Activated T-helper 1 cell treated with Interleukin-2 at 50 U/mL for 16 hours (primary cell): ENCODE measurements around the gene XRN1.
"Not testable (repeated sequence)": the region's sequence is repeated elsewhere in the genome, so short reads cannot be mapped to it uniquely, and the experiment has no call there.

Experiments used
- DNase-seq: peaks from one replicate; pipeline ENCODE4 v3.0.0-alpha.2; 2020; ENCODE audit warnings: low read depth

The XRN1 gene

DNA sequence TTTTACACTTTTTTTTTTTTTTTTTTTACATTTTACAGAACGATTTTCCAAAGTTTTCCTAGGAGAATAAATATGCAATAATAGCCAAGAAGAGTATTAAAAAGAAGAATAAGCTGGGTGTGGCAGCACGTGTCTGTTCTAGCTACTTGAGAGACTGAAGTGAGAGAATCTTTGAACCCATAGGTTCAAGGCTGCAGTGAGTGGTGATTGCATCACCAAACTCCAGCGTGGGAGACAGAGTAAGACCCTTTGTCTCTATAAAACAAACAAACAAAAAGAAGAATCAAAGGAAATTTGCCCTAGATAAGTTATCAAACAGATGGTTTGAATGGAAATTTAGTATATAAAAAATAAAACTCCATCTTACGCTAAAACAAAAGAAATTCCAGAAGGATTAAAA is 13.3 kb downstream of the XRN1 start:
- no peak for DNase-seq

DNA sequence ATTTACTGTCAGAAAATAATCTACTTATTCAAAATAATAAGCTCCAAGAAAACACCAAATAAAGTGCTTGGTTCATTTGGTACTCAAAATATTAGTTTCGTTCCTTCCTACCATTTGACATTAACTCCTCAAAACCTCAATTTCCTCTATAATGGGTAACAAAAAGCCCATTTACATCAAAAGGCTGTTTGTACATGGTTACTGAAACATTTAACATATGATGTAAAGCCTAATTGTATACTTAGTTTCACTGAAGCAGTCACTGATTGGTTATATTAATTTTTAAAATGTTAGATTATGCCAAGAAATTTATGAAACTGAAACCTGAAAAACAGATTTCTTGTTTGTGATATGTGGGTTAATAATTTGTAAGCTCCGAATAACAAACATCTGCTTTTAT is 14.7 kb downstream of the XRN1 start:
- DNase-seq, result no peak

DNA sequence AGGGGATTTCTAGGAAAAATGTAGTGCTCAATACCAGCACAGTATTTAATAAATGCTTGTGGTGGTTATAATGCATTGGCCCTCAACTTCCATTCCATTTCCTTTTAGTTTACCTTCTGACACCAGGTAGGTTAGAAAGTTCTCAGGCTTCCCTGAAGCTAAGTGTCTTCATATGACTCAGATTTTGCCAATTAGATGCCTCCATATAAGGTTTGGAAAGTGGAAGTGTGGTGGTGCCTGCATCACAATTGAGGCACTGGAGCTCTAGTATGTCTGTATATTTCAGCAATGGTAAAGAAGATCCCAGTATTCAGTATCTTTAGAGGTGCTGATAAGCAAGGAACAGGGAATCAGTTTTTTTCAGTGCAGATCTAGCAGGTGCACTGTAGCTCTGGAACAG is 18.3 kb downstream of the XRN1 start:
- DNase-seq, result no peak

DNA sequence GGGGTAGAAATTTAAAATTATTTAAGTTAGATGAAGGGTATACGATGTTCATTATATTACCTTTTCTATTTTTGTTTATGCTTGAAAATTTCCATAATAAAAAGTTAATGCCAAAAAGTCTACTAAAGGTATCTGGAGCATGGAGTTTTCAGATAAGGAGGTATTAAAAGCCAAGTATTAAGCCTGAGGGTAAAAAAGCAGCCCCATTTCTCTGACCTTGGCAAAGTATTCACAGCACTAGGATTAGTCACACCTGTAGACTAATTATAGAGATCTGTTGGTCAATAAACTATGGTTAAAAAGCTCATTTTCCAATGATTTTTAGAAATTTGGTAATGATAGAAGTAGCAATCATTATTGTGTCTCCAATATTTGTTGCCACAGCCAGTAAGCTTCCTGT is 23.1 kb downstream of the XRN1 start:
- no peak for DNase-seq

- DNase-seq, result no peak
Observed at GRCh38 chr3:142418926-142419592, 28.8 kb downstream of the XRN1 start.

DNA sequence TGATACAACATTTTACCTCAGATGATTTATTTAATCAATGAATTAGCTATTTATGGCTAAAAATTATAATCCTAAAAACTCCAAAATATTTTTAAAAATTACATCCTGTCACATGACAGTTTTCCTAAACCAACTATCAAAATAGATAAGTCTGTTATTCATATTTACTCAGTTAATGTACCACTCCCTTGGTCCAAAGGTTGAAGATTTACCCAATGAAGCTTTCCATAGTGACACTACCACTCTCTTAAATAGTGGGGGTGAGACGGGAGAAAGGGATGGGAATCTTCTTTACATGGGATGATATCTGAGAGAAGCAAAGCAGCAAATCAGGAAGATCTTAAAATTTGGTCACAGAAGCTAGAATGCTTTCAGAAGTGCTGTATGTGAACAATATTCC is 30.5 kb downstream of the XRN1 start:
- no peak for DNase-seq

GRCh38 chr3:142400537-142400936 is 47.3 kb downstream of the XRN1 start:
- not testable (repeated sequence) for DNase-seq

- no peak for DNase-seq
Observed at GRCh38 chr3:142394921-142395622, 52.8 kb downstream of the XRN1 start.

DNA sequence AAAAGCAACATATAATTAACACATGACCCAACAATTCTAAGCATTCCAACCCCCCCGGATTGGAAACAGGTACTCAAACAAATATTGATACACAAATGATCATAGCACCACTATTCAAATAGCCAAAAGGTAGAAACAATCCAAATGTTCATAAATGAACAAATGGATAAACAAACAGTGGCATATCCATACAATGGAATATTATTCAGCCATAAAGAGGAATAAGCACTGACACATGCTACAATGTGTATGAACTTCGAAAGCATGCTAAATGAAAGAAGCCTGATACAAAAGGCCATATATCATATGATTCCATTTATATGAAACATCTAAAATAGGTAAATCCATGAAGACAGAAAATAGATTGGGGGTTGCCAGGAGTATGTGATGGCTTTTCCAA is 62.8 kb downstream of the XRN1 start:
- no peak for DNase-seq

GRCh38 chr3:142374687-142375086 is 73.2 kb downstream of the XRN1 start:
- no peak for DNase-seq

- not testable (repeated sequence) for DNase-seq
Observed at GRCh38 chr3:142369576-142369975, 78.3 kb downstream of the XRN1 start.

DNA sequence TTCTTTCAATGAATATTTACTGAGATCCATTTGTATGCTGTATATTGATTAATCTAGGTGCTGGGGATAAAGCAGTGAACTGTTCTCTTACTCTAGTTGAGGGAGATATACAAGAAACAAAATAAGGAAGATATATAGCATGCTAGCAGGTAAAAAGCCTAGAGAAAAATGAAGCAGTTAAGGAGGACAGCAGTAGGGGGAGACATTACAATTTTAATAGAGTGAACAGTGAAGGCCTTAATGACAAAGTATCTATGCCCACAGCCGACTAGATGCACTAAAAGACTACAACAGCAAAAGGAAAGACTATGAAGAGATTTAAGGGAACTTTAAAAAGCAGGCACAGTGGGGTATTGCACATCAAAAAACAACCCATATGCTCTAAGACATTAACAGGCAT is 81.4 kb downstream of the XRN1 start:
- no peak for DNase-seq

GRCh38 chr3:142363936-142364467 is 83.8 kb downstream of the XRN1 start:
- DNase-seq, result no peak

- DNase-seq, result not testable (repeated sequence)
Observed at GRCh38 chr3:142363433-142363832, 84.4 kb downstream of the XRN1 start.

DNA sequence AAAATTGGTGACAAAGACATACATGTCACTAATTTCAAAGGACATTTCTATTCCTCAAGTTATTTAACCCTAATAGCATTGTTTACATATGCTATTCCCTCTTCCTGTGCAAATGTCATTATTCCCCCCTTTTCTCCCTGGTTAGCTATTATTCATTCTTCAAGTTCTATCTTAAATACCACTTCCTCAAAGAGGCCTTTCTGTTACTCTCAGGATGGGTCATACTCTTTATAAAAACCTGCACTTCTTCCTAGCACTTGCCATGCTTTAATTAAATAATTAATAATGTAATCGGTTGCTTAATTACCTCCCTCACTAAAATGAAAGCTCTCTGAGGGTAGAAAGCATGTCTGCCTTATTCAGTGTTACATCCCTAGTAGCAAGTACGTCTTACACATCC is 88.5 kb downstream of the XRN1 start:
- no peak for DNase-seq

- no peak for DNase-seq
Observed at GRCh38 chr3:142356818-142357217, 91.0 kb downstream of the XRN1 start.

- DNase-seq, result no peak
Observed at GRCh38 chr3:142355692-142356091, 92.1 kb downstream of the XRN1 start.

GRCh38 chr3:142354076-142354475 is 93.8 kb downstream of the XRN1 start:
- DNase-seq, result no peak

- DNase-seq, result no peak
Observed at GRCh38 chr3:142353571-142353970, 94.3 kb downstream of the XRN1 start.

DNA sequence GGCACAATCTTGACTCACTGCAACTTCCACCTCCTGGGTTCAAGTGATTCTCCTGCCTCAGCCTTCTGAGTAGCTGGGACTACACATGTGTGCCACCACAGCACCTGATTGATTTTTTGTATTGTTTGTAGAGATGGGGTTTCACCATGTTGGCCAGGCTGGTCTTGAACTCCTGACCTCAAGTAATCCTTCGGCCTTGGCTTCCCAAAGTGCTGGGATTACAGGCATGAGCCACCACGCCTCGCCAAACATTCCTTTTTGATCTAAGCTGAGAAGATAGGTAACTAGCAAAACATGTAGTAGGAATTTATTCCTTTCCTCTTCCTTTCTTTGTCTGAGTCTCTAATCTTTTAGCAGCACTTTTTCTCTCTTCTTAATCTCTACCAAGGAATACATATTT is 95.1 kb downstream of the XRN1 start:
- DNase-seq, result not testable (repeated sequence)

DNA sequence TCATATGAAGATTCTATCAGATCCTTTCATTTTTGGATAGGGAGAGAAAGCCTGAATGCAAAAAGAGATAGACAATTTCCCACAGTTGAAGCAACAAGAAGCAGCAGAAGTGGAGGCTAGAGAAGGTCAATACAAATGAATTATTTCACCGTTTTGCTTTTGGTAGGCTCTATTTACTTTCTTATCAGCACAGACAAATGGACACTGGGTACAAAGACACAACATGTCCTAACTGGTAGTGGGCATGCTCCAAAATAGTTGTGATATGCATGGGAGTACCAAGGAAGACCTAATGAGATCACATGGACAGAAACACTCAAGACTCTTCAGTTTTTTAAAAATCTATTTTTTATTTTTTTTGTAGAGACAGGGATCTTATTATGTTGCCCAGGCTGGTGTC is 99.4 kb downstream of the XRN1 start:
- no peak for DNase-seq

- DNase-seq, result no peak
Observed at GRCh38 chr3:142337994-142338393, 109.8 kb downstream of the XRN1 start.

DNA sequence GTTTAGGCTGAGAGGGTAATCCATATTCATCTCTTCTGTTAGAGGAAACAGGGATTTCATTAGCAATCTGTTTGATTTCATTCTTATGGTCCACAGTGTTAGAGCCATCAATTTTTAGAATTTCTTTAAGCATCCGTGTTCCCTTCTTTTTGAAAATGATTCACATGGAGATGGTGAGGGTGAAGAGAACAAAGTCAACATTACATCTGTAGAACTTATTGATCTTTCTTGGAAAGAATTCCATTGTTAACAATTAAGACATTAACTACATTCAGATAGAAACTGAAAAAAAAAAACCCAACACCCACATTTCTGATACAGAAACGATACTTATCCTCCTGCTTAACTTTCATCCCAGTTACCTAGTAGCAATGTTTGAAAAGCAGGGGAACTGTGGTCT is 115.4 kb downstream of the XRN1 start:
- no peak for DNase-seq
